Mucosa of gallbladder (tissue), 1 donor: ENCODE measurements around the gene EPB41L2. TPM values are rescaled to one million over a fixed set of nuclear protein-coding genes. Genes with fewer than 3 reads are reported as not detected.

ENCODE experiments used
- DNase-seq: peaks from one replicate; pipeline ENCODE4 v3.0.0-alpha.2; 2020; ENCODE audit warnings: low spot score
- total RNA-seq: library from RNA; stranded (reverse); gene quantifications from one replicate; pipeline ENCODE4 v1.2.1, GENCODE V29; 2021
- donor health status: DM: no; HTN: no; CAD: no.

Gene EPB41L2
- total RNA-seq, 1 donor from 2014 or later, result 110 TPM

DNA sequence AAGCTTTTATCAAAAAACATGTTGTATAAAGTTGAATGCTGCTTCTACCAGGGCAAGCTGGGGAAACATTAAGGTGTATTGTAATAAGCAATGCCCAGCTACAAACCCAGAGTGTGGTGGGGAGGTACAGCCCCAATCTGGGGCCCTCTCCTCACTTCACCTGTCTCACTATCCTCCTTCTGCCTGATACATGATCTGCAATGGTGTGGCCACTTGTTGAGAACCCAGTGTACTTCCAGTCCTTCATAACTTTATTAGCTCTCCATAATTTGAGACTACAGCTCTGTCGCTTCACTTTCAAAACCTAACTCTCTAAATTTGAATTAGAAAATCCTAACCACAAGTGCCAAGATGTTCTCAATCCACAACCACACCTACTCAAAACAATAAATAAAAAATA is 84.9 kb downstream of the EPB41L2 start:
- DNase-seq, result no peak

DNA sequence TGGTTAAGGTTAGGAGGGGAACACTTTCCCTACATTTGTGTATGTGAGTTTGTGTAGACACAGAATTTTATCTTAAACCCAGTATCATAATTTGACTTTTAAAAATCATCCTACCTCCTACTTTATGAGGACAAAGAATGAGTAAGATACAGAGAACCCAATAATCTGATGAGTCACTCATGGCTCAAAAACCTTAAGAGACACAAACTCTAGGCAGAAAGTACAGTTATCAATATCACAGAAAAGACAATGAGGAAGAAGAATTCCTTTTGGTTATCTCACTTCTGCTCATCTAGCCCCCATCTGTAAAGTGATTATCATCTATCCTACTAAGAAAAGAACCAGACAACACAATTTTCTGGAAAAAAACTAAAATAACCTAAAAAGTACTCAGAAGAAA is 87.7 kb downstream of the EPB41L2 start:
- DNase-seq, result no peak

DNA sequence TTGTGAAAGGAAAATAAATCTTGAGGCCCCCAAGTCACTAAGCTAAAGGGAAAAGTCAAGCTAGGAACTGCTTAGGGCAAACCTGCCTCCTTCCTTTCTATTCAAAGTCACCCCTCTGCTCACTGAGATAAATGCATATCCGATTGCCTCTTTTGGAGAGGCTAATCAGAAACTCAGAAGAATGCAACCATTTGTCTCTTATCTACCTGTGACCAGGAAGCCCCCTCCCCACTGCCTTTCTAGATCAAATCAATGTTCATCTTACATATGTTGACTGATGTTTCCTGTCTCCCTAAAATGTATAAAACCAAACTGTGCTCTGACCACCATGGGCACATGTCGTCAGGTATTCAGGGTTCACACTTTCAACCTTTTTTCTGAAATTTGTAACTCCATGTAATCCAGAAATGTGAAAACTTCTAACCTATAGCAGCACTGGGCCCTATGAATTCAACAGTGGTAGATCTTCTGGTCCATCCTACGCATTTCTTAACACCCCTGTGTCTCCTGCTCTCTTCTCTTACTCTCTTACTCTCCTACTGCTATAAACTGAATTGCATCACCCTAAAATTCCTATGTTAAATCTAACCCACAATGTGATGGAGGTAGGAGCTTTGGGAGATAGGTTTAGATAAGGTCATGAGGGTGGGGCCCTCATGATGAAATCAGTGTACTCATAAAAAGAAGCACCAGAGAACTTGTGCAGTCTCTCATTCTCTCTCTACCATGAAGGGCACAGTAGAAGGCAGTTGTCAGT is 89.3 kb downstream of the EPB41L2 start:
- no peak for DNase-seq

DNA sequence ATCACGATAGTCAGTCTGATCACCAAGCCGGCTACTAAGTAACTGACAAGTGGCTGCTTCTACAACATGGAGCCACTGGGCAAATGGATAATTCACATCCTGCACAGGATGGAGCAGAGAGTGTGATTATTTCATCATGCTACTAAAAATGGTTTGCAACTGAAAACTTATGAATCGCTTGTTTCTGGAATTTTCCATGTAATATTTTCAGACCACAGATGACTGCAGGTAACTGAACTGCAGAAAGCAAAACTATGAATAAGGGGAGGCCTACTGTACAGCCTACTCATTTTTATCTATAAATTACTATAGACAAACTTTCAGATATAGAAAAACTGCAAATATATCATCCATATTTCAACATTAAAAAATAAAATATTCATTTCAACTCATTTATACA is 91.5 kb downstream of the EPB41L2 start:
- DNase-seq, result no peak

DNA sequence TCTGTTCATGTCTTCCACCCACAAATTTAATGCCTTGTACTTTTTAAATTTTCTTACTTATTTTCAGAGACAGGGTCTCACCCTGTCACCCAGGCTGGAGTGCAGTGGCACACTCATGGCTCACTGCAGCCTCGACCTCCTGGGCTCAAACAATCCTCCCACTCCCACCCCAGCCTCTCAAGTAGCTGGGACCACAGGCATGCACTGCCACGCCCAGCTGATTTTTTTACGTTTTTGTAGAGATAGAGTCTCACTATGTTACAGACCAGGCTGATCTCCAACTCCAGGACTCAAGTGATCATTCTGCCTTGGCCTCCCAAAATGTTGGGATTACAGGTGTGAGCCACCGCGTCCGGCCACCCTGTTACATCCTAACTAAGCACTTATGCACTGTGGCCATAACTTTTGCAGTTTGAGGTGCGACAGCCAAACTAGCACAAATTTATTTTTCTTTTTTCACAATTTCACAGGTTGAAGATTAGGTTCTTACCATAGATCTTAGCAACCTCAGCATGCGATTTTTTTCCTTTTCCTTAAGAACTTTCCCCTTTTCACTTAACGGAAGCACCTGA is 92.1 kb downstream of the EPB41L2 start:
- no peak for DNase-seq

DNA sequence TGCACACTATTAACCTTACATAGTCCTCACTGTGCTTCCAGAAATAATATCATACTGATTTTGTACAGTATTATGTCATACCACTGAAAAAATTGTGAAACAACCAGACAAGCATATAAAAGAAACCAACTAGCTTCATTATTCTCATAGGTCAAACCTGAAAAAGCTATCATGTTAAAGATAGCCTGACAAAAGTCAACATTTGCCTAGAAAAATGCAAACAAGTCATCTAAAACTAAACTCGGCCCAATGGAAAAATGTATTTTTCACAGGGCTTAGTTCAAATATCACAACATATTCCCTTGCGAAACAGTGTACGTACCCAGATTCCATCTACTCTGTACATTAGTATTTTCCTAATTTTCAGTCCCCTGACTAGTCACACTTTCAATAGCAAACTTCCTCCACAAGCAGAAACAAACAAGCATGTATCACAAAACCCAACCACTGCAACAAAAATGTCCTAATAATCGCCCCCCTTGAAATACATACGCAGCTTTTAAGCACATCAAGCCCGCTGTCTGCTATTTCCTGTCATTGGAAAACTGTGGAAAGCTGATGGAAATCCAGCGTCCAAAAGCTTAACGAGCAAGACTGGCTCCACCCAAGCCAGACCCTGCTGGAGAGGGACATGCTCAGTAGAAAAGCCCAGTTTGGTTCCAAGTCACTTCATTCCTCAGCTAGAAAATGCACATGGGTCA is 93.1 kb downstream of the EPB41L2 start:
- DNase-seq, result no peak

DNA sequence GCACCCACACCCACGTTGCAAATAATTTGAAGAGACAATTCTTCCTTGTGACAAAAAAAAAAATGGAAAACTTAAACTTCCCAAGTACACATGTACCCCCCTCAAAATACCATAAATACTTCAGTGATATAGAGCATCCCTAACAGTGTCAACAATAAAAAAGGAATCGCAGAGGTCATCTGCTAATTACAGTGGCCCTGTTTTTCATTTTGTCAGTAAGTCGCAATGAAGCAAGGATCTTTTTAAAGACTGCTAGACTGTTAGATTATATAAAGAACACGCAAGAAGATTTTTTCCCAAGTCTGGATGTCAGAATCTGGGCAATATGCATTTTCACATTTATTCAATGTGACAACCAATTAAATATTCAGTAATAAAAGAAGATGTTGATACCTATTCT is 93.9 kb downstream of the EPB41L2 start:
- DNase-seq, result no peak

DNA sequence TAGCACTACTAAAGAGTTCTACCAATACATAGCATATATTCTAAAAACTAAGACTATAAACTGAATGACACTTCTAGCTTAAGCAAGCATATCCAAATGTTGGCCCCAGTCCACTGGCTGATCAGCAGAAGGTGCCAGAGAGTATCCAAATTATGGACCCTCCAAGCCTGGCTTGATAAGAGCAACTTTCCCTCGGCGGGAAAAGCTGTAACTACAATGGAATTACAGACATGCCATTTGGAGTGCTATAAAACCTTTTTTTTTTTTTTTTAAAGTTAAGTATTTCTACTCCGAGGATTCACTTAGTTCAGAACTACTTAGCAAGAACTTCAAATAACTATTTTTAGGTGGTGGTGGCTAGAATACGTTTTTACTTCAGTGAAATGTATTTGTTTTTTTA is 94.6 kb downstream of the EPB41L2 start:
- no peak for DNase-seq

DNA sequence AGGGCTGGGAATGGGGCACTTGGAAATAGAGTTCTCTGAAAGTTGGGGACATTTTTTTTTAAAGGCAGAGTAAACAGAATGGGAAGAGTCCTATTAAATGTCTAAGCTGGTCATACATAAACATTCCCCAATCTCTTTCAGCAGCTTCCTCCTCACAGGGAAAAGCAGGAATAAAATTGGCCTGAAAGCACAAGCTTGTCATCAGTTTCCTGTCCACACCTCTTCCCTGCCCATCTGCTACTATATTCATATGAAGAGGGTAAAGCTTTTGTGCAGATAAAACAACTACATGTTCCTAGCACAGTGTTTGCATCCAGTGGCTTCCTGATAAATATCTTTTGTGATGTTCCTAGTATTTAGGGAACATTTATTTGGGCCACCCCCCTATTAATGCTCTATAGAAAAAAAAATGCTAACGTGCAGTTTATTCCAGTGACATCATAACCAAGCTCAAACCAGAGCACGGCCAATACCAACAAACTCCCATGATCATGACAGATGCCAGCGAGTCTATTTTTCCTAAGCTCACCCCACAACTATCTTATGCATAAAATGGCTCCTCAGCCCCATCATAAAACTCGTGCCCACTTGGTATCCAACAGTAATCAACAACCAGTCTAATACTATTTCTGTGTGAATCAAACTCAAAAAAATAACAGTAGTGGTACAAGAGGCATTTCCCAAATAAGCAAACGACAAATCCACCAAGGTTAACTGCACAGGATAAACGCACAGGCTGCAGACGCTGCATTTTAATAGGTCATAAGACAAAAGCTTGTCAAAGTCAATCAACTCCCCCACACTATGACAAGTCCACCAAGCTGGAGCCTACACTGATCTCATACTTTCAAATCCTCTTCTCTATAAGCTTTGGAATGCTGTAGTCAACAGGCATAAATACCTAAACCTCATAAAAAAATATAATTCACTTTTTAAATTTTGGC is 95.3 kb downstream of the EPB41L2 start:
- DNase-seq, result no peak

DNA sequence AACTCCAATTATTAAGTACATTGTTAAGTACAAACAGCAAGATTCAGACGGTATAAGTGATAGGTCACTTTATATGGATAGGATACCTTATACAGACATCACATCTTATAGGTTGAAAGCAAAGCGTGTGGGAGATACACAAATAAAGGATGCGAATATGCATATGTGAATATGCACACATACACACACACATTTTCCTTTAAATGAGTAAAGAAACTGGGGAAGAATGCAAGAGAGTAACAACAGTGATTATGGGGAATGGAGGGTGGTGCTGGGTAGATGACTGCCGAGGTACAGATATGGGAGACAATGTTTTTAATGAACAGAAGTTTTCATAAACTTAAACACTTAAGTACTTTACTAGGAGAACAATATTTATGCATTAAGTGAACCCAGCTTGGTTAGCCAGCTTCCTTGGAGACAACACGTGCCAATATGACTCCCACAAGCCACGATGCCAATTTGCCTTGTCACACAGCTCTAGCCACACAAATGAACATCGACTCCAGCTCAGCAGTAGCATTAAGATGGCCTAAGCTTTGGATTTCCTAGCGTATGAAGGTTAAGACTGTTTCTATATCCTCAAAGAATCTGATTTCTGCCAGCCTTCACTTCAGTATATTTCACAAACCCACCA is 96.6 kb downstream of the EPB41L2 start:
- no peak for DNase-seq

DNA sequence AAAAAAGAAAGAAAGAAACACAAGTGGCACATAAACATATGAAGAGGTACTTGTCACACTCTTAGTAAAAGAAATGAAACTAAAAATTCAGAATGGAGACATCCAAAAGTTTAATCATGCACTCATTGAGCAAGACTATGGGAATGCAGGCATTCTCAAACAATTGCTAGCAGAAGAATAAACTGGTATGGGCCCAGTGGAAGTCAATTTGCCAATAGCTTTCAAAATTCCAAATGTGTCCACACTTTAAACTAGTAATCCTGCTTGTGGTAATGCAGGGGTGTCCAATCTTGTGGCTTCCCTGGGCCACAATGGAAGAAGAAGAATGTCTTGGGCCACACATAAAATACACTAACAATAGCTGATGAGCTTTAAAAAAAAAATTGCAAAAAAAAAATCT is 97.4 kb downstream of the EPB41L2 start:
- DNase-seq, result no peak

DNA sequence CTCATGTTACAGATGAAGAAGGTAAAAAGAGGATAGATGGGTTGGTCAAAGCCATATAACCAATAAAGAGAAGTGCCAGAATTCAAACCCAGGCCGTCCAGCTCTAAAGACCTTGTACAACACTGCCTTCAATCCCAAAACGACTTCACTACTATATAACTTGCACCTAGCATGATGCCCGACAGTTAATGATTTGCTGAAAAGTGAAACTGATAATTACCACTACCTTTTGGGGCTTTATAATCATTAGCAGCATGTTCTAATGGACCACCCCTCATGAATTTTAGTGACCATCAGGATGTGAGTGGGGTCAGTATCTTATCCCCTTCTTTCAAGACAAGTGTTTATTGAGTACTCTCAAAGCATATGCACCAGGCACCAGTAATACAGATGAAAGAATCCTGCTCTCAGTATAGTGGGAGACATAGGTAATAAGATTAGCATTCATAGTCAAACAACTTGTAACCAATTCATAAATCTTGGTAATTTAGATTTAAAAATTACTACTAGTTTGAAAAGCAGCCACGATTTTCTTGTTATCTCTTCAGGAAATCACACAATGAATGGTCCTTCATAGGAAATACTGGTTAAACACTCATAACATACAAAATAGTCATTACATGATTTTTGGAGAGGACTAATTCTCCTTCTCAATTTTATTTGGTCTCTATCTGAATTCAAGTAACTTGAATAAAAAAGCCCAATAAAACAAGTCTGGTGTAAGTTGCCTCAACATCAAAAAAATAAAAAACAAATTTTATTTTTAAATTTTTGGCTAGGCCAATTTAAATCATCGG is 98.0 kb downstream of the EPB41L2 start:
- no peak for DNase-seq

DNA sequence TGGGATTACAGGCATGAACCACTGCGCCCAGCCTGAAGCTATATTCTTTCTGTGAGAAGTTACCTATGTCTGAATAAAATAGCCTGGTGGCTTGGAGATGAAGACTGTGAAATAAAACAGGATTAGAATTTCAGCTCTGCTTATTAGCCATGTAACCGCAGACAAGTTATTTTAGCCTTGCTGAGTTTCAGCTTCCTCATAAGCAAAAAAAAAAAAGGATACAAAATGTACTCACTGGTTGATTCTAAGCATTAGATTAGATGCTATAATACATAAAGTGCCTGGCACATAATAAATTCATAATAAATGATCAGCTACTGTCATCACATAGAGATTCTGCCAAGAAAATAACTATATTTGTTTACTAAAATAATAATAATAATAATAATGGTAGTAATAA is 98.8 kb downstream of the EPB41L2 start:
- DNase-seq, result no peak

DNA sequence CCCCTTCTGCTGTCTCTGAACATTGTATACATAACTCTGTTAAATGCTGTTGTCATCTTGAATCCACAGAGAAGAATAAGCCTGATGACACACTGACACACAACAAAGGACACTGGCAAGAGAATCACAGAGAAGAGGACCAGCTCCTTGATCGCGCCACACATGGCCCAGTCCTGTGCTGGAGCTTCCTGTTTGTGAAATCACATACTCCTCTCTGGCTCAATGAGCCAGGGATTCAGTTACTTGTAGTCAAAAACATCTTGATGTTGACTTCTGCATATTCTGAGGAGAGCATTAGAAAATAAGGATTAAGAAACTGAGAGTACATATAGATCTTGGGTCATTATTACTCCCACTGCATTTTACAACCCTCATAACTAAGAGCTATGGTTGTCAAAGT is 100.1 kb downstream of the EPB41L2 start:
- DNase-seq, result no peak

DNA sequence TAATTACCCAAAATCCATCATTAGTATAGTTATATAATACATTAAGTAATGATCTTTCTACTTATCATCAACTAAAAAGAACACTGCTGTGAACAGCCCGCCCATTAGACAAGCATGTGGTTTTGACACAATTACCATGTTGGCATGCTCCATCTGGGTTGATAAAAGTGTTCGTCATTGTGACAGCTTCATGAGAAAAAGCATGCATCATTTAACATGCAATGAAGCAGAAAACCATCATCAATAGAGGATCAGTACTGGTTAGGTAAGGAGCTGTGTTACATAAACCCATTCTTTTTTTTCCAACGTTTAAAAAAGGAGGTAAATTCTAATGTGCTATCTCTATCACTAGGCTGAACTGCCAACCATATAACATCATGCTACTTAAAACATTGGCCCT is 101.9 kb downstream of the EPB41L2 start:
- DNase-seq, result no peak

DNA sequence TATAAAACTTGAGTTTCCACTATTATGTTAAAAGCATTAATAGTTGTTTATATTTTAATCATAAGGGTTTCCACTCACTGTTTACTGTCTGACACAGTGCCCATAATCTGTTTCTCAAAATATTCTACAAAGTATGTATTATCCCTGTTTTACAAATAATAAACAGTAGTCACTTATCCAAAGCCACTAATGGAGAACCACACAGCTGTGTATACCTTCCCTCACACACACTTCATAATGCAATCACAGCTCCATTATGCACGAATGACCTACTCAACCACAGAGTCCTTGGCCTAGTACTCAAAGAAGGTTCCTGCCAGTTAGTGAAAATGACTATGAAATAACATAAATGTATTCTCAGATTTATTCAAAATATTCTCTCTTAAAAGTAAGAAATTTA is 103.1 kb downstream of the EPB41L2 start:
- no peak for DNase-seq

DNA sequence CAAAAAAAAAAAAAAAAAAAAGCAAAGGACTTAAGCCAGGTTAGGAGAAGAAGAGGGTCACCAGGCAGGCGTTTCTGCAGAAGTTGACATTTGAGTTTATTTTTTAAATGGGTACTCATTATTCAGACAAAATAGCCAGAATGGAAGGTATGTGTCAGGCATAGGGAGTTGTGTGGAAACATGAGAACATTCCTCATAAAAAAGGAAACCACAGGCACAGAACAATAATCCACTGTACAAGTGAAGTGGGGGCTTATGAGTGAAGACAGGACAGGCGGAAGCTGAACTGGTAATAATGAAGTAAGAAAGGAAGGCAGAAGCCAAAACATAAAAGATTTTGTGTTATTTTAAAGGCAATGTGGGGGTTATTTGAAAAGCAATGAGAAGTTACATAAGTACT is 104.6 kb downstream of the EPB41L2 start:
- DNase-seq, result no peak

DNA sequence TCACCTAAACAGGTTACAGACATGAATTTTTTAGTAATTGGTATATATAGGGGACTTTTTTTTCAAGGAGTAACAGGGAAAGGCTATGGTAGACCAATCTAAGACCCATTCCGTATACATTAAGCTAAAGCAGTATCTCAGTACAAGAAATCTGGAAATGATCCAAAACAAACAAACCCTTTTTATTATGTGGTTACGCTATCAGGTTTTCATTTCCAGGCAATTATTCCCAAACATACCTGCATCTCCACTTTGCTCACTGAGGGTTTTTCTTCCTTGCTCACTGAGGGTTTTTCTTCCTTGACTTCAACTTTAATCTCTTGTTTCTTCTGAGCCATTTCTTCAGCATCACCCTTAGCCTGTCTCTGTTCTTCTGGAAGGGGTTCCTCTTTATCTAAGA is 107.3 kb downstream of the EPB41L2 start:
- DNase-seq, result no peak

DNA sequence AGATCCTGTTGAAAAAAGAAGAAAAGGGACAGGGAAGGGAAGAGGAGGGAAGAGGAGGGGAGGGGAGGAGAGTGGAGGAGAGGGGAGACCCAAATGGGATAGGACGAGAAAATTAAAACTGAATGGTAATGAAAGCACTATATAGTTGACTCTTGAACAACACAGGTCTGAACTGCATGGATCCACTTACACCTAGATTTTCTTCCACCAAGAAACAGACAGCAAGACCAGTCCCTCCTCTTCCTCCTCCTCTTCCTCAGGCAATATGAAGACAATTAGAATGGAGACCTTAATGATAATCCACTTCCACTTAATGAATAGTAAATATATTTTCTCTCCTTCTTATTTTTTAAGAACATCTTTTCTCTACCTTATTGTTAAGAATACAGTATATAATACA is 113.5 kb downstream of the EPB41L2 start:
- no peak for DNase-seq

DNA sequence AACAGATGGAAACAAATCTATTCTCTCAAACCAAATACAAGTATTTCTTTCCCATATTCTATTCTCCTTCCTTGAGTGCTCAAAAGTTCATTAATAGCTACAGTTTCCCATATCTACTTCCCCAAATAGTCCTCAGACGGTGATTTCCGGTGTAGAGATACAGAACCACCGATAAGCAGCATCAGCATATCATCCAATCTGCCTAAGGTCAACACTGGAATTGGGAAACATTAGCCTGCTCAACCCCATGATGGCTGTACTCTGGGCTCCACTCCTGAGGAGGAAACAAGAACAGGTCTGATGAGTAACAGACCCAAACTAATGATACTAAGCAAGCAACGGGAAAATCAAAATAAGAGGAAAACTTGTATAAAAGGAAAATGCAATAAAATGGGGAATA is 115.6 kb downstream of the EPB41L2 start:
- DNase-seq, result no peak

DNA sequence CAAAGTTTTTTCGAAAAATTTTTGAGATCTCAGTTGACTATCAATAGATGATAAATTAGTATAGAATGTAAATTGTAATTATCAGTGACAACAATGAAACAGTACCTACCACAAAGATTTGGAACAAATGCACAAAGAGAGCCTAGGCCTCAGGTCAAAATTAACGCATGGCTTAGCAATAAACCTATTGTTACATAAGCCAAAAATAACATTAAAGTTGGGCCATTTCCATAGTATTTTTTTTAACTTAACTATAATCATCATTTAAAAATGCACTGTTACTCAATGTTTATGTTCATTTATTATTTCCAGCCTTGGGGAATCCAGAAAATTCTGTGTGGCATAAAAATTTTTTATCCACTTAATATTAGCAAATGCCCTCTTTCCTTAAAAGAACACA is 117.0 kb downstream of the EPB41L2 start:
- DNase-seq, result no peak
